GM12878 (cell line): ENCODE measurements around the gene YES1. TPM values are rescaled to one million over a fixed set of nuclear protein-coding genes. Genes with fewer than 3 reads are reported as not detected.

Experiments
- JUNB ChIP-seq: IDR thresholded peaks from 2 replicates; pipeline ENCODE4 v1.6.1; 2016; ENCODE audit warnings: antibody characterized with exemption, mild to moderate bottlenecking
- MLLT1 ChIP-seq: fragments of 450-650 bp; IDR thresholded peaks from 2 replicates; pipeline ENCODE4 v1.6.1; 2016; ENCODE audit warnings: mild to moderate bottlenecking
- MXI1 ChIP-seq: fragments of 150-350 bp; IDR thresholded peaks from 2 replicates; pipeline ENCODE4 v1.6.1; 2011; ENCODE audit warnings: low read depth, mild to moderate bottlenecking, inconsistent platforms, low read length, improper control_type of control experiment
- NBN ChIP-seq: fragments of 450-650 bp; IDR thresholded peaks from 2 replicates; pipeline ENCODE4 v1.6.1; 2016
- NR2F1 ChIP-seq: fragments of 450-650 bp; conservative IDR thresholded peaks from 2 replicates; pipeline ENCODE4 v1.6.1; 2017; ENCODE audit warnings: mild to moderate bottlenecking
- POLR2AphosphoS2 ChIP-seq: IDR thresholded peaks from 2 replicates; pipeline ENCODE4 v1.6.1; 2011; ENCODE audit warnings: low read depth, mild to moderate bottlenecking, low read length, improper control_type of control experiment, moderate library complexity
- USF2 ChIP-seq: IDR thresholded peaks from 2 replicates; pipeline ENCODE4 v1.6.1; 2011; ENCODE audit warnings: low read depth, low read length, improper control_type of control experiment, borderline replicate concordance
- ZNF384 ChIP-seq: IDR thresholded peaks from 2 replicates; pipeline ENCODE4 v1.6.1; 2012; ENCODE audit warnings: low read depth, mild to moderate bottlenecking, low read length, improper control_type of control experiment, borderline replicate concordance
- polyA plus RNA-seq, 11 experiments: library from polyadenylated mRNA; depleted of rRNA in 4 of 11; unstranded in 6 of 11; stranded (reverse) in 5 of 11; fragments of >200 nt; fragmentation: Nextera tagmentation in 4 of 11; fragmentation: Illumina TruSeq in 1 of 11; extraction: Ambion mirVana in 4 of 11; extraction: Trizol in 1 of 11; gene quantifications; 1 replicate in 1 of 11; 2 replicates in 10 of 11; pipeline versions ENCODE4 v1.2.1 to v1.2.3, GENCODE V29; 2011 to 2016; ENCODE audit warnings: inconsistent platforms in 2 of 11, missing spikeins in 2 of 11, low read depth in 1 of 11
- total RNA-seq, 4 experiments: library from RNA; depleted of rRNA in 3 of 4; stranded (reverse); fragments of >200 nt in 3 of 4; fragmentation: Illumina TruSeq in 1 of 4; extraction: Trizol in 1 of 4; gene quantifications; 2 replicates each; pipeline versions ENCODE4 v1.2.1 to v1.2.3, GENCODE V29; 2013 to 2021

Gene YES1
- total and polyA plus RNA-seq, 10 of the 15 experiments (the other 5 are each of a cell fraction or from before 2014, with no cell fraction given), result 2.3 to 7.9 (median 5.8) TPM

- TF ChIP-seq MLLT1, result peak; percentile 42
- no peak for TF ChIP-seq ZNF384
- TF ChIP-seq JUNB, result 0 out of 2 replicates have a peak, but pooled peaks have one; percentile 18
- no peak for TF ChIP-seq NR2F1
- 0 out of 2 replicates have a peak, but pooled peaks have one; percentile 44 for TF ChIP-seq NBN
- 0 out of 2 replicates have a peak, but pooled peaks have one; percentile 17 for TF ChIP-seq MXI1
- TF ChIP-seq USF2, result no peak
- TF ChIP-seq POLR2AphosphoS2, result 0 out of 2 replicates have a peak, but pooled peaks have one; percentile 8
Measured at GRCh38 chr18:811182-811891, 705 bp downstream of the YES1 start (continued).
